Esophagus squamous epithelium (tissue), 4 donors: ENCODE results near the gene POLDIP3.

Experiments
- POLR2A ChIP-seq, 4 donors: fragments of 450-650 bp; IDR thresholded peaks; one replicate each; pipeline ENCODE4 v1.6.1; 2017; ENCODE audit warnings: antibody characterized with exemption in 4 of 4, mild to moderate bottlenecking in 4 of 4, moderate library complexity in 3 of 4
- TF ChIP-seq, protein P1 (sequence below), 6 experiments: fragments of 450-650 bp in 4 of 6; fragments of 200-600 bp in 2 of 6; sonication (generic) in 2 of 6; IDR thresholded peaks; one replicate each; pipeline ENCODE4 v1.5.1; 2016 to 2019; ENCODE audit warnings: antibody characterized with exemption in 6 of 6, mild to moderate bottlenecking in 4 of 6, moderate library complexity in 4 of 6

DNA sequence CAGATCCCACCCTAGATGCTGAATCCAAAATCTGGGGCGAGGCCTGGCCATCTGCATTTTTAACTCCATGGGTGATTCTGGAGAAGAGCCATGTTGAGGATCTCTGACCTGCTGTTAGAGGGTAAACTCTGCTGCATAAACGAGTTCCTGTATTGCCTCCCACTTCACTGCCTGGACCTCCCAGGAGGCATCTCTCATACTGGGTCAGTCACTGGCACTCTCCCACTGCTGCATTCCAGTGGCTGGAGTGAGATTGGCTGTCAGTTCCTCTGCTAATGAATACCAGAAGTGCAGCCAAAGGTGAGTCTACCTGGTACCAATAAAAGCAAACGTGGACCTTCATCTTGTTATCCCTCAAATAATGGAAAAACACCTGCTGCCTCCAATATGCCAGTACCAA, 10.3 kb downstream of the POLDIP3 start:
- TF ChIP-seq, protein P1, sequence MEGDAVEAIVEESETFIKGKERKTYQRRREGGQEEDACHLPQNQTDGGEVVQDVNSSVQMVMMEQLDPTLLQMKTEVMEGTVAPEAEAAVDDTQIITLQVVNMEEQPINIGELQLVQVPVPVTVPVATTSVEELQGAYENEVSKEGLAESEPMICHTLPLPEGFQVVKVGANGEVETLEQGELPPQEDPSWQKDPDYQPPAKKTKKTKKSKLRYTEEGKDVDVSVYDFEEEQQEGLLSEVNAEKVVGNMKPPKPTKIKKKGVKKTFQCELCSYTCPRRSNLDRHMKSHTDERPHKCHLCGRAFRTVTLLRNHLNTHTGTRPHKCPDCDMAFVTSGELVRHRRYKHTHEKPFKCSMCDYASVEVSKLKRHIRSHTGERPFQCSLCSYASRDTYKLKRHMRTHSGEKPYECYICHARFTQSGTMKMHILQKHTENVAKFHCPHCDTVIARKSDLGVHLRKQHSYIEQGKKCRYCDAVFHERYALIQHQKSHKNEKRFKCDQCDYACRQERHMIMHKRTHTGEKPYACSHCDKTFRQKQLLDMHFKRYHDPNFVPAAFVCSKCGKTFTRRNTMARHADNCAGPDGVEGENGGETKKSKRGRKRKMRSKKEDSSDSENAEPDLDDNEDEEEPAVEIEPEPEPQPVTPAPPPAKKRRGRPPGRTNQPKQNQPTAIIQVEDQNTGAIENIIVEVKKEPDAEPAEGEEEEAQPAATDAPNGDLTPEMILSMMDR (IDR thresholded peaks at IDR 0.05): no peak
- TF ChIP-seq POLR2A (IDR thresholded peaks at IDR 0.05): no peak
